ENCODE measurements around the gene DPH7. TPM values are rescaled to one million over a fixed set of nuclear protein-coding genes. Genes with fewer than 3 reads are reported as not detected.

Gene DPH7
- 18.9 and 25.5 TPM in 2 replicates for total RNA-seq

DNA sequence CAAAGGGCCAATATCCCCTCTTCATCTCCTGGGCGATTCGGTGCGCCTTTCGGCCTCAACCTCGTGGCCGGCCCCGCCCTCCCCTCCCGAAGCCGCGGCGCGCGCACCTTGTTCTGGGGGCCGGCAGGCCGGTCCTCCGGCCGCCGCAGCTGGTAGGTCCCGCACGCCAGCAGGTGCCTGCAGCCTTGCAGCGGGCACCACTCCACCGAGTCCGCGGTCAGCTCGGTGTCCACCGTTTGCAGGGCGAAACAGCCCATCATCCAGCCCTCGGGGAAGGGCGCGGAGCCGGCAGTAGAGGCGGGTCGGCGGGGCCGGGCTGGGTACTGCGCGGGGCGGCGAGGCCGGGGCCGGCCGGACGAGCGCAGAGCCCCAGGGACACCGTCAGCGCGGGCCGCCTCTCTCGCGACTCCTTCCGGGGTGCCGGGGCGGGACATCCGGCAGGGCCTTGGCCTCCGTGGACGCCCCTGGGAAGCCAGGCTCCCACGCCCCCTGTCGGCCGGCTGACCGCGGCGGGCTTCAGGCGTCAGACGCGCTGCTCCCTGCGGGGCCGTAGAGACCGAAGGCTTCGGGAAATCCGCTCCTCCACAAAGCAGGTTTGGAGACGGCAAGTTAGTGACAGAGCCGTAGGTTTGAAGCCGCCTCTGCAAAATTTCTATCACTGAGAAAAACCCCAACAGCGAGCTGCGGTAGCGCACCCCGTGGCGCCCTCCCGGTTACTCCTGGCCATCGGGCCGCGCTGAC lies at the start of gene DPH7:
Gene DPH7, minus strand, starts transcription at position 408 of the 741 bp plus-strand sequence. Its CDS starts 148 bp downstream, at position 260.

DNA sequence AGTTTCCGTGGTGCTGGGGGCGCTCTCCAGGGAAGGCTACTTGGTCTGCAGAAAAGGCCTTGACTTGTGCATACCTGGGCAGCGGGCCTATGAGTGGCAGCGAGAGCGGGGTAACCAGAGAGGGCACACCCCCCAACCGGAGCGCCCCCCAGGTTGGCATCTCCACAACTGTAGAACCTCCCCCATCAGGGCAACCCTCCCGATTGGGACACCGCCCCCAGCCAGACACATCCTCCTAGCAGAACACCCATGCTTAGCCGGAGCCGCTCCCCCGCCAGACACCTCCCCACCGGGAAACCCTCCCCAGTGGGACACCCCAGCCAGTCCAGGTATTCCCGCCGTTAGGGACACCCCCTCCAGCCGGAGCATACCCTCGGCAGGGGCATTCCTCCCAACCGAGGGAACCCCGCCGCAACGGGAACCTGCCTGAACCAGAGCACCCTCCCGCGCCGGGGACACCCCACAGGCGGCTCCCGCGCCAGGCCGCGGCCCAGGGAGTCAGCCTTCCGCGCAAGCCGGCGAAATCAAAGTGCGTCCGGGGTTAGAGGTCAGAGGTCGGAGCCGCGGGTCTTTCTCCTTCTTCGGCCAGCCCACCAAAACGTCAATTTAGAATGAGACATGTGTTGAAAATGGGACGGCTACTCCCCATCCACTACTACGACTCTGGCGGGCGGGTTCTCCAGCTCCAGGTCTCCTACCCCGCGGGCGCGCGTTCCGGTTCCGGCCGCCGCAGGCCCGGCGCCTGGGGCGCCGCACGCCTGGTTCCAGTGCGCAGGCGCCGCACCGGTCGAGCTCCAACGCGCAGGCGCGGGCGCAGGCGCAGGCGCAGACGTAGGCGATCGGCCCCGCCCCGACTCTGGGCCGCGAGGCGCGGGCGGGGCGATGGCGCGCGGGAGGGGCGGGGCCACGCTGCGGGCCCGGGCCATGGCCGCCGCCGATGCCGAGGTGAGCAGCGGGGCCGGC lies 39.7 kb upstream of the DPH7 start, which contains the start of gene EHMT1:
Gene EHMT1, plus strand, starts transcription at position 901 of the 963 bp plus-strand sequence. Its CDS starts 24 bp downstream, at position 925.

DNA sequence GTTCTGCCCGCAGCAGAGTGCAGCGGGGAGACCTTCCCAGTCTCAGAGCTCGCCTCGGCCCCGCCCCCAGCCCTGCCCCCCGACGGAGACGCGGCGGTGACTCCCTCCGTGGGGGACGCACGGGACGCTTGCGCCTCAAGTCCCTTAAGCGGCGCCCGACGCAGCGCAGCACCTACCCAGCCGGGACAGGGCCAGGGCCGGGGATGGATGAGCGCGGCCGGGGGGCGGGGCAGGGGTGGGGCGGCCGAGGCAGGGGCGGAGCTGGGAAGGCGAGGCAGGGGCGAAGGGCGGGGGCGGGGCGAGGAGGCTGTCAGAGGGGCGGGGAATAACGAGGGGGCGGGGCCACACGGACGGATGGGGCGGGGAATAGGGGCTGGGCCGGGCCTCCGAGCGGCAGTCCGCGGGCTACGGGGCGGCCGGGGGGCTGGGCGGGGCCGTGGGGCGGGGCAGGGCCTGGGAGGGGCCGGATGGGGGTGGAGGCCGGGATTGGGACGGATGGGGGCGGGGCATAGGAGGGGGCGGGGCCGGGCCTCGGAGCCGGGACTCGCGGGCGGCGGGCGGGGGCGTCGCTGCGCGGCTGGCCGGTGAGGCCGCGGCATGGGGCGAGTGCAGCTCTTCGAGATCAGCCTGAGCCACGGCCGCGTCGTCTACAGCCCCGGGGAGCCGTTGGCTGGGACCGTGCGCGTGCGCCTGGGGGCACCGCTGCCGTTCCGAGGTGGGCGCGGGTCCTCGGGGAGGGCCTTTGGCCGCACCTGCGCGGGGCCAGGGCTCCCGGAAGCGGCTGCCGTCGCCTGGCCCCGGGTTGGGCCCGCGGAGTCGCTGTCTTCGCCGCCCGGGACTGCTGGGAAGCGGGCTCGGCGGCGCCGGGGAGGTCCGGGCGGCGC lies 26.6 kb upstream of the DPH7 start, which contains the start of gene ARRDC1:
Gene ARRDC1, plus strand, starts transcription at position 566 of the 884 bp plus-strand sequence. Its CDS starts 32 bp downstream, at position 598.

DNA sequence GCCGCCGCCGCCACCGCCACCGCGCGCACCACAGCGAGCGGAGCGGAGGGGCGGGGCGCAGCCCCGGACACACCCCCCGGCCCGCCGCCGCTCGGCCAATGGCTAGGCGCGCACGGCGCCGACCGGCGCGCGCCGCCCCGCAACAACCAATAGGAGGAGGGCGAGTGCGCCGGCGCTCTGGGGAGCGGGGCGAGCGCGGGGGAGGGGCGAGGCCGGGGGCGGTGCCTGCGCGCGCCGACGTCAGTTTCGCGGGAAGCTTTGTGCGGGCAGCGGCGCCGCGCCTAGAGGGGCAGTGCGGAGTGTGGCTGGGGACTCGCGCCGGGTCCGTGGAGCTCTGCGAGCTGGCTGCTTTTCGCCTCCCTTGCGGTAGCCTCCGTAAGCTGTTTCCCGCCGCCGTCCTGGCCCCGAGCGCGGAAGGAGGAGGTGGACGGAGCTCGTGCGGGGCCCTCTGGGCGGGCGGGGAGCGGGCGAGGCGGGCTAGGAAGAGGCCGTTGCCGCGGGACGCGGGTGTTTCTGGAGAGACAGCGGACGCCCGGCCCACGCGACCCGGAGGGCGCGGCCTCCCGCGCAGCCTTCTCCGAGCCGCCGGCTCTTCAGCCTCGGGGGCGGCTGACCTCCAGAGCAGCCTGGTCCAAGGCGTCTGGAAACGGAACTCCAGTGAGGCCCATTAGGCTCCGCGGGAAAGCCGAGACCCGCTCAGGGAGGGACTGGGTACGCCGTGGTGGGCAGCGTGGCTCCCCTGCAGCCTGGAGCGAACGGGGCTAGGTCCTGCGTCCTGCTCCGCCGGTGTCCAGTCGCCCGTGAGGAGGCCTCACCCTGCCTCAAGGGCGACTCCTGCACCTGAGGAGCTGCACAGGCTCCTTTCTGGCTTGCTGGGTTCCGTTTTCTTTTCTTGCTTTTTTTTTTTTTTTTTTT lies 12.0 kb upstream of the DPH7 start, which contains the start of gene ZMYND19:
Gene ZMYND19, minus strand, starts transcription at position 44 of the 915 bp plus-strand sequence. CDS start 249 bp downstream, outside the sequence.

DNA sequence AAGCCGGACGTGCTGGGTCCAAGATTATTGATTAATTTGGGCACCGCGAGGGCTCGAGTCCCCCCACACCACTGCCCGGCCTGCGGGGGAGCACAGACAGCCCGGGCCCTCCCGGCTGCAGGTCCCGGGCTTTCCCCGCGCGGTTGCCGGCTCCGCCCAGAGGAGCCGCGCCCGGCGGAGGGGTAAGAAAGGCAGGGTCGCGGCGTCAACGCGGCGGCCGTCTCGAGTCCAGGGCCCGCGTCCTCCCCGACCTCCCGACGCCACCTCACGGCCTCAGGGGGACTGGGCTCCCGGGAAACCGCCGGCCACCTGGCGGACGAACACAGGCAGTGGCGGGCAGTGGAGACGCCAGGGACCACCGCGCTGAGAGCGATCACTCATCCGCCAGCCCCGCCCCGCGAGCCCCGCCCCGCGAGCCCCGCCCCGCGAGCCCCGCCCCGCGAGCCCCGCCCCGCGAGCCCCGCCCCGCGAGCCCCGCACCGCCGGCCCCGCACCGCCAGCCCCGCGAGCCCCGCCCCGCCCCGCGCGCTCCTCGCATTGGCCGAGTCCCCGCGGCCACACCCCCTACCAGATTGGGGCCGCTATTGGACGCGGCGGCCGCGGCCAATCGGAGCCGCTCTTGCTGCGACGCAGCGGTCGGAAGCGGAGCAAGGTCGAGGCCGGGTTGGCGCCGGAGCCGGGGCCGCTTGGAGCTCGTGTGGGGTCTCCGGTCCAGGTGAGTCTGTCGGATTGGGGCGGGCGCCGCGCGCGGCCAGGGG lies 27.3 kb downstream of the DPH7 start, which contains the start of gene MRPL41:
Gene MRPL41, plus strand, starts transcription at position 616 of the 758 bp plus-strand sequence. CDS start 203 bp downstream, outside the sequence.

DNA sequence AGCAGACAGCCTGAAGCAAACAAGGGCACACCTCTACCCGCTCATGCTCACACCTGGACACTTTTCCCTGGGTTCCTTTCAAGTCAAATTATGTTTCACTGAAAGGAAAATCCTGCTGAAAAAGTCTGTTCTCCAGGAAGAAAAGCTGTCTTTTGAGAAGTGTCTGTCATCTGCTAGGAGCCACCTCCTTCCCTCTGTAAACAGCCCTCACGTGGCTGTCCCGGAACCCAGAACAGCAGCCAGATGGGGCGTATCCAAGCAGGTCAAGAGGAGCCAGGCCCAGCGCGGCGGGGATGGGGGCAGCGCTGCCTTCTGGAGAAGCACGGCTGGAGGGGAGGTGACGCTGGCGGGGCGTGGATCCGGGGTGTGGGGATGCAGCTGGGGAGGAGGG lies 28.5 kb downstream of the DPH7 start, which contains the start of gene PNPLA7:
Gene PNPLA7, minus strand, starts transcription at position 172 of the 391 bp plus-strand sequence. CDS start 205 bp downstream, outside the sequence.

Other genes with a start within 250 kb of the DPH7 start
- gene EXD3, start 155.8 kb downstream of the DPH7 start, total RNA-seq: 14.0 and 19.4 TPM in 2 replicates
- 0.73 and 1.7 TPM in 2 replicates for gene NOXA1, start 155.5 kb downstream of the DPH7 start, total RNA-seq
- gene ENTPD8, start 137.6 kb downstream of the DPH7 start, total RNA-seq: 0.15 TPM in 1 of 2 replicates, not detected in the other
- 20.4 and 32.7 TPM in 2 replicates for gene NSMF, start 119.6 kb downstream of the DPH7 start, total RNA-seq
- 1.3 and 2.0 TPM in 2 replicates for gene PNPLA7, start 28.5 kb downstream of the DPH7 start, total RNA-seq
- gene MRPL41, start 27.0 kb downstream of the DPH7 start, total RNA-seq: 38.0 and 63.3 TPM in 2 replicates
- gene ZMYND19, start 11.6 kb upstream of the DPH7 start, total RNA-seq: 12.1 and 15.4 TPM in 2 replicates
- gene ARRDC1, start 26.8 kb upstream of the DPH7 start, total RNA-seq: 16.6 and 17.2 TPM in 2 replicates
- gene EHMT1, start 40.1 kb upstream of the DPH7 start, total RNA-seq: 57.0 and 61.7 TPM in 2 replicates

Data from smooth muscle cell of trachea (primary cell).